Adrenal gland (tissue), 12 donors: ENCODE results near the gene PANK3. TPM values are rescaled to one million over a fixed set of nuclear protein-coding genes. Genes with fewer than 3 reads are reported as not detected.
A peak's percentile ranks its signal among the peaks of the same experiment; 100 is the strongest.

Experiments used
- DNase-seq, 7 donors: peaks; one replicate each; pipeline ENCODE4 v3.0.0-alpha.2; 2019 to 2020
- H3K27ac ChIP-seq, 5 donors: fragments of 200-600 bp; sonication (generic) in 4 of 5; 1 replicate in 3 of 5; 2 replicates in 2 of 5; pipeline versions ENCODE4 v1.5.1 to v1.8.0; 2016 to 2020; ENCODE audit warnings: mild to moderate bottlenecking in 1 of 5
- H3K27me3 ChIP-seq: fragments of 200-600 bp; 2 replicates; pipeline ENCODE4 v1.8.0; 2021
- H3K36me3 ChIP-seq, 2 donors: fragments of 200-600 bp; replicated peaks in 1 of 2; 1 replicate in 1 of 2; 2 replicates in 1 of 2; pipeline versions ENCODE4 v1.5.1 to v1.8.0; 2018 to 2022
- H3K4me1 ChIP-seq, 2 donors: fragments of 200-600 bp; replicated peaks in 1 of 2; 1 replicate in 1 of 2; 2 replicates in 1 of 2; pipeline versions ENCODE4 v1.5.1 to v1.8.0; 2018 to 2021
- H3K4me3 ChIP-seq, 4 donors: fragments of 200-600 bp; sonication (generic) in 3 of 4; one replicate each; pipeline ENCODE4 v1.5.1; 2016 to 2018
- H3K9me3 ChIP-seq, 3 donors: fragments of 200-600 bp; sonication (generic) in 1 of 3; replicated peaks in 1 of 3; 1 replicate in 2 of 3; 2 replicates in 1 of 3; pipeline versions ENCODE4 v1.5.1 to v1.8.0; 2016 to 2021
- POLR2A ChIP-seq, 2 donors: fragments of 450-650 bp; IDR thresholded peaks; one replicate each; pipeline ENCODE4 v1.6.1; 2017; ENCODE audit warnings: antibody characterized with exemption in 2 of 2, mild to moderate bottlenecking in 2 of 2, moderate library complexity in 1 of 2
- WGBS, 4 donors: extraction: QIAGEN DNeasy Blood & Tissue Kit in 2 of 4; methylation state at CpG; one replicate each; pipeline versions ENCODE4 v1.1.5 to v1.1.7; 2013 to 2017; 5-methylcytosine and 5-hydroxymethylcytosine counted together
- intact Hi-C, 2 donors: fragments of 100-400 bp; cut with DNase I; formaldehyde crosslinking; loops; one replicate each; pipeline versions ENCODE4 v1.14.1 to v1.15.0; 2022 to 2023
- polyA plus RNA-seq, 3 donors: library from polyadenylated mRNA; stranded (reverse); fragments of 200-250 nt in 2 of 3; fragments of 350-450 nt in 1 of 3; fragmentation: Illumina TruSeq in 1 of 3; extraction: RNeasy Lipid Tissue Mini Kit (QIAGEN cat#74804) in 1 of 3; gene quantifications; one replicate each; pipeline ENCODE4 v1.2.3, GENCODE V29; 2013 to 2014
- total RNA-seq, 9 donors: library from RNA; depleted of rRNA in 4 of 9; stranded (reverse); fragments of >200 nt in 4 of 9; fragments of 120-200 nt in 1 of 9; fragmentation: NEBNext Ultra II Directional in 1 of 9; extraction: Animal tissue kit (Norgen Biotek cat#: 25700) in 1 of 9; gene quantifications; one replicate each; pipeline versions ENCODE4 v1.1.0 to v1.2.4, GENCODE V29; 2013 to 2023
- TF ChIP-seq, protein P1 (sequence below), 6 experiments: fragments of 450-650 bp in 4 of 6; fragments of 200-600 bp in 2 of 6; sonication (generic) in 1 of 6; IDR thresholded peaks; 1 replicate in 5 of 6; 2 replicates in 1 of 6; pipeline versions ENCODE4 v1.5.1 to v1.8.0; 2016 to 2021; ENCODE audit warnings: antibody characterized with exemption in 6 of 6, mild to moderate bottlenecking in 2 of 6, moderate library complexity in 1 of 6
- donor health status: healthy with polysubstance abuse.
- donor health status: Bipolar disorder and iron deficiency.
- donor health status: DM: yes; HTN: yes; CAD: no.
- donor health status: DM: no; HTN: no; CAD: no.
- donor health status: DM: no; HTN: no; CAD: no.
- donor health status: DM: yes; HTN: yes; CAD: no.

Gene PANK3
- total and polyA plus RNA-seq, 12 donors, result 5.2 to 130 (median 58.4) TPM

DNA sequence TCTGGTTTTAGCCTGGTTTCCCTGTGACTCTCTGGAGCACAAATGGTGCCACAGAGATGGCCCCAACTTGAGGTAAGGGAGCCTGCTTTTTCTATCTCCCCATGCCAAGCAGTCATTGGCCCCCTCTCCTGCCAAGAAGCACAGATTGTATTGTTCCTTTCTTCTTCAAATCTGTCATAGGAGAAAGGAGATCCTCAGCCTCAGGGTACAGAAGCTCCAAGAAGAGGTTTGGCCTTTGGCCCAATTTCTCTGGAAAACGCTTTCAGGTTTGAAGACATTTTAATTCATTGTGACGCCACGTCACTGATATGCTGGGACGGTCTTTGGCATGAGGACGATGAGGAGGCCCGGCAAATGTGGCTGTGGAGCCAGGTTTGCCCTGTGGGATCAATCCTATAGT, 29.2 kb upstream of the PANK3 start:
- no peak for TF ChIP-seq POLR2A (IDR thresholded peaks at IDR 0.05)
- Histone ChIP-seq H3K27me3 (no peaks in the 10 kb centered on the region), H3K27ac (no peak overlapping the region), H3K4me1 (peaks cover 5 to 12% of the 10 kb centered on the region in 2 donors), H3K9me3 (no peaks in the 10 kb centered on the region), H3K36me3 (no peaks in the 10 kb centered on the region), H3K4me3 (no peak overlapping the region)
- 79 to 95% (median 88%) methylated on average over 6 of the region's 6 CpGs for WGBS, 4 donors
- intact Hi-C loops, result no loop called here
- no peak for DNase-seq

DNA sequence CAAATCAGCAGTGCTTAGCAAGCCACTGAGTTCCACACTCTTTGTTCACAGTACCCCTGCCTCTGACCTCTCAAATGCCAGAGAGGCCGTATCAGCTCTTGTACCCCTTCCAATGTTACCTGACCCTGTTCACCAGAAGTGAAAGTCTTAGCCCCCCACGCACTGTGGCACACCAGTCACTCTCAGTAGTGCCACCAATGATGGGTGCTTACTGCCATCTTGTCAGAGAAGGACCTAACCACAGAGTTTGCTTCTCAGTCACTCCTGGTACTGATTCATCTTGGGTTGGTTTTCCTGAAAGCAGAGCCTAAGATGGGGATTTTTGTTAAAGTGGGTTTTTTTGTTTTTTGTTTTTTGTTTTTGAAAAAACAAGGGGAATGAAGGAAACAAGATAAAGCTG, 28.8 kb upstream of the PANK3 start:
- Histone ChIP-seq H3K36me3 (no peaks in the 10 kb centered on the region), H3K4me1 (peaks cover 6 to 9% of the 10 kb centered on the region in 2 donors), H3K9me3 (no peaks in the 10 kb centered on the region), H3K4me3 (no peak overlapping the region), H3K27ac (no peak overlapping the region), H3K27me3 (no peaks in the 10 kb centered on the region)
- intact Hi-C loops, result no loop called here
- TF ChIP-seq, protein P1, sequence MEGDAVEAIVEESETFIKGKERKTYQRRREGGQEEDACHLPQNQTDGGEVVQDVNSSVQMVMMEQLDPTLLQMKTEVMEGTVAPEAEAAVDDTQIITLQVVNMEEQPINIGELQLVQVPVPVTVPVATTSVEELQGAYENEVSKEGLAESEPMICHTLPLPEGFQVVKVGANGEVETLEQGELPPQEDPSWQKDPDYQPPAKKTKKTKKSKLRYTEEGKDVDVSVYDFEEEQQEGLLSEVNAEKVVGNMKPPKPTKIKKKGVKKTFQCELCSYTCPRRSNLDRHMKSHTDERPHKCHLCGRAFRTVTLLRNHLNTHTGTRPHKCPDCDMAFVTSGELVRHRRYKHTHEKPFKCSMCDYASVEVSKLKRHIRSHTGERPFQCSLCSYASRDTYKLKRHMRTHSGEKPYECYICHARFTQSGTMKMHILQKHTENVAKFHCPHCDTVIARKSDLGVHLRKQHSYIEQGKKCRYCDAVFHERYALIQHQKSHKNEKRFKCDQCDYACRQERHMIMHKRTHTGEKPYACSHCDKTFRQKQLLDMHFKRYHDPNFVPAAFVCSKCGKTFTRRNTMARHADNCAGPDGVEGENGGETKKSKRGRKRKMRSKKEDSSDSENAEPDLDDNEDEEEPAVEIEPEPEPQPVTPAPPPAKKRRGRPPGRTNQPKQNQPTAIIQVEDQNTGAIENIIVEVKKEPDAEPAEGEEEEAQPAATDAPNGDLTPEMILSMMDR (IDR thresholded peaks at IDR 0.05), result no peak
- TF ChIP-seq POLR2A (IDR thresholded peaks at IDR 0.05), result no peak
- no peak for DNase-seq
- 88 to 96% (median 92%) methylated on average over 2 of the region's 2 CpGs for WGBS, 4 donors

DNA sequence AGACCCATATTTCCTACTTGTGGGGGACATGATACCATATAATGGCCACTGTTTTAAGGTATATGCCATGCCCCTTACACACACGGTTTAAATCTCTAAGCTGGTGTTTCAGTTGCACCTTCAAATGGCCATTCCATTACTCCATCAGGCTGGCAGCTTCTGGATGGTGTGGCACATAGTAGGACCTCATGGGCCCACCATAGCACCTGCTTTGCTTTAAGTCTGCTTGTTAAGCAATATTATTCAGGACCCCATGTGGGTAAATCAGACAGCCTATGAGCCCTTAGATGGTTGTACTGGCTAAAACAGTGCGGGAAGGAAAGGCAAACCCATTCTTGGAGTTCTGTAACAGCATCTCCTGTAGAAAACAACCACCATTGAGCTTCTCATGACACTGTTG, 27.4 kb upstream of the PANK3 start:
- TF ChIP-seq POLR2A (IDR thresholded peaks at IDR 0.05), result no peak
- TF ChIP-seq, protein P1 (IDR thresholded peaks at IDR 0.05), result no peak
- no peaks in the 10 kb centered on the region for H3K27me3 ChIP-seq
- H3K4me3 ChIP-seq, result no peak overlapping the region
- intact Hi-C loops, result no loop called here
- no peak for DNase-seq
- H3K36me3 ChIP-seq, result no peaks in the 10 kb centered on the region
- H3K4me1 ChIP-seq, result peaks cover 6 to 20% of the 10 kb centered on the region in 2 donors
- no peak overlapping the region for H3K27ac ChIP-seq
- no peaks in the 10 kb centered on the region for H3K9me3 ChIP-seq
- 80 to 100% (median 91%) methylated on average over 2 of the region's 2 CpGs for WGBS, 4 donors

DNA sequence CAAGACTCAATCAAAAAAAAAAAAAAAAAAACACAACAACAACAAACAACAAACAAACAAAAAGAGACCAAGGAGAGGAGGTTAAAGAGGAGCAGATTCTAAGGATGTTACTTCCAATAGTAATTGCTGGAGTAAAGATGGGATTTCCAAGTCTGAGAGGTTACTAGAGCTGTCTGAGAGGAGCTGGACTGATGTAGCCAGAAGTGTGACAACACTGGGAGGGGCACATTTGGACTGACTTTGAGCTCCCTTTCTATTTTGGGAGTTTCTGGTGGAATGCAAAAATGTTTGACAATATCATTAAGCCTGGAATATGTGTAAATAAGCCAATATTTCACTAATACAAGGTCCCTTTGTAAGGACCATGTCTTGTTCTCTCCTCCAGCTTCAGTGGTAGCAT, 25.3 kb upstream of the PANK3 start:
- H3K4me1 ChIP-seq, result peaks cover 6 to 20% of the 10 kb centered on the region in 2 donors
- intact Hi-C loops, result no loop called here
- no peak overlapping the region for H3K4me3 ChIP-seq
- H3K27me3 ChIP-seq, result no peaks in the 10 kb centered on the region
- H3K9me3 ChIP-seq, result no peaks in the 10 kb centered on the region
- no peak for DNase-seq
- no peaks in the 10 kb centered on the region for H3K36me3 ChIP-seq
- TF ChIP-seq, protein P1 (IDR thresholded peaks at IDR 0.05), result no peak
- no peak for TF ChIP-seq POLR2A (IDR thresholded peaks at IDR 0.05)
- H3K27ac ChIP-seq, result no peak overlapping the region

DNA sequence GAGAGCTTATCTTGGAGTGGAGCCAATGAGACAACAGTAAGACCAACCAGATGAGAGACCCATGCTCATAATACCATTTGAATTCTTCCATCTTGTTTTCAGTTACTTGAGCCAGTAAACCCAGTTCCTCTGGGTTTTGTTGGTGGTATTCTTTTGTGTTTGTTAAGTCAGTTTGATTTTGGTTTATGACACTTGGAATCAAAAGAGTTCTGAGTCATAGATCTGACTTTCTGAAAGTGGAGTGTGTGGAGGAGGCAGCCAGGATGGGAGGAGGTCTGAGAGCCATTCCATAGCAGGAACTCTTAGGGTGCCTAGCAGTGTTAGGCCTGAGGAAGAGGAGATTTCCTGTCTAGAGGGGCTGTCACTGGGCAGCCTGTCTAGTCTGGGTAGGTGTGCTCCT, 24.6 kb upstream of the PANK3 start:
- DNase-seq, result peak in 2 of 7 donors; percentile 24 to 40
- H3K27me3 ChIP-seq, result no peaks in the 10 kb centered on the region
- H3K27ac ChIP-seq, result no peak overlapping the region
- no peak overlapping the region for H3K4me3 ChIP-seq
- TF ChIP-seq, protein P1 (IDR thresholded peaks at IDR 0.05), result no peak
- H3K36me3 ChIP-seq, result no peaks in the 10 kb centered on the region
- intact Hi-C loops, result no loop called here
- peaks cover 6 to 20% of the 10 kb centered on the region in 2 donors for H3K4me1 ChIP-seq
- H3K9me3 ChIP-seq, result no peaks in the 10 kb centered on the region
